NCI-H1436 (cell line): ENCODE results near the gene ZBTB46.

Experiments
- DNase-seq: peaks from one replicate; lab custom pipeline; 2025; lab: John Stamatoyannopoulos, UW

The ZBTB46 gene

DNA sequence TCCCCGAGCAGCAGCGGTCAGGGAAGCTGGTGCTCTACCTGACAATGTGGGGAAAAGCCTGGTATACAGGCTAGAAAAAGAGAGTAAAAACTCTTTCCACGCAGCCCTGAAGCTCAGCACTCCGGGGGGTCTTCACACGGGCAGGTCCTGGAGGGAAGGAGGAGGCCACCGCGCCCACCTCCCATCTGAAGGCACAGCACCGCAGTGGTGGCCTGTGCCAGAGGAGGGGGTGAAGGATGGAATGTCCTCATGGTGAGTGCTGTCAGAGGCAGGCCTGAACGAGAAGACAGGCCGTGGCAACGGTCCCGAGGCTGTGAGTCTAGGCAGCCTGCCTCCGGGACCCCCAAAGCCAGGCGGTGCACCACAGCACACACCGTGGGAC, 85.6 kb downstream of the ZBTB46 start:
- no peak for DNase-seq

DNA sequence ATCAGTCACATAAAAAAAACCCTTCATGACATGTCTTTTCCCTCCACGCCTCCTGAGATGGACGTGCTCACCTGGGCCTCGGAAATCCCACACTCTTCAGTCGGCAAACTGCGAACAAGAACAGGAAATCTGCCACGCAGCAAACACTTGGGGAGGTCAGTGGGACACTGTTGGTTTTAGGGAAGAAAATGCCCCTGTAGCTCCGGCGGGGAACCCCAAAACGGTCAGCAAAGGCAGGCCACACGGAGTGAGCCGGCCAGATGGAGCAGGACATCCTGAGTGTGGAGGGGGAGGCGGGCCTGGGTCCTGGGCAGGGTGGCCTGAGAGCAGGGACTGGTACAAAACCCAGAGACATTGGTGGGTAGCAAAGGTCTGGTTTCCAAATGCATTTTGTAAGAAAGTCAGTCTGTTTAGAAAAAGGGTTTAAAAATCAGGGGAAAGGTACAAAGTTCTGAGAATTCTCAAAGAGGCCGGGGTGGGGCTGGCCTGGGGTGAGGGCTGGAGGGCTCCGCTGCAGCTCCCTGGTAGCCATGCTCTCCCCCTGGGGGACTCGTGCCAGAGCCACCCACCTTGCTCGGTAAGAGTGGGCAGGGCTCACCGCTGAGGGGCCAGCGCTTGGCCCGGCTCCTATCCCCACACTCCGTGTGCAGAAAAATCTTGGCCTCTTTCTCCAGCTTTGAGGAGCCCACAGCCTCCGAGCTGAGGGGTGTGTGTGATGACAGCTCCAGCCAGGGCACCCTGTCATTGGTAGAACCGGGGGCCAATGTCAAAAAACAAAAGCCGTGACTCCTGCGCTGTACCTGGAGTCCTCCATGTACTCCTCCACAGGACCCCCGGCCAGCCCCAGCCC, 86.3 kb downstream of the ZBTB46 start:
- DNase-seq = no peak

DNA sequence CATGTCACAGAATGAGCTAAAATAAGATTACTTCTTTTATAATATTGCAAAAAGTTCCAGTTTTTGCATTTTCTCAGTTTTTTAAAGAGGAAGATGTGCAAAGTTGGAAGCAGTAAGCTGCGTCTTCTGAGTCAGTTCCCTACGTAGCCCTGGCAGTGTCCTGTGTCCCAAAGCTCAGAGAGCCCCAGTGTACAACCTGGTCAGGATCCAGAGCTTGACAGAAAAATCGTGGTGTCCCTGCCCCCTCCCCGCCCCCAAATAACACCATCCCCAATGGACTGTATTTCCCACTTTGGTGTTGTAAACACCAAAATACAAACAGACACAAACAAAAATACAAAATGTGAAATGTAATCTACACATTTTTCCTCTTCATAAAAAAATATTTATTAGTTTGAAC, 86.9 kb downstream of the ZBTB46 start:
- DNase-seq = no peak

DNA sequence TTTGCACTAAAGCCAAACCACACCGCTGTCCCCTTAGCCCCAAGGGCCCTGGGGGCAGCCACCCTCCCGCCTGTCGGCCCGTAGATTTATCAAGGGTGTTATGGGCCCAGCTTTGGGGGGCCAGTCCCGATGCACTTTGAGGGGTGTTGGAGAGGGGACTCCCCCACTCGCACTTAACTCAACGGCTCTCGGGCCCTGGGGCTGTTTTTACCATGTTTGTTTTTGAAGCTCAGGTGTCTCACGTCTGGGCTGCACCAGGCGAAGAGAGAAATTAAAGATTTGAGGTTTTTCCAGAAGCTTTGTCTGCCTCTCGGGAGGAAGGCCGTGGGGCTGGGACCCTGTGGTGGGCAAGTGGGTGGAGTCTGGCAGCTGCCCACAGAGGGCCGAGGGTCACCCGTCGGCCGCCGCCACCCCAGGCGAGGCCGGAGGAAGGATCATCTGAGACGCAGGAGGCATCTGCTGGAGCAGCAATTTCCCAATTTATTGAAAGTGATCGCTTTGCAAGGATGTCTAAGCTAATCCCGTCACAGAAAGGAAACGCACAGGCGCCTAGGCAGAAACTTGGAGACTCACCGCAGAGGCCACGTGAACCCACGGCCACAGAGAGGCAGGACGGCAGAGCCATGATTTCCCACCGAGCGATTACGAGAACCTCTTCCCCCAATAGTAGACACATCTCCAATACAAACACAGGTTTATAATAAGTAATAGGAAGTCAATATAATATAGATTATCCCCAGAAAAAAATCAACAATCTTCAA, 87.7 kb downstream of the ZBTB46 start:
- no peak for DNase-seq

DNA sequence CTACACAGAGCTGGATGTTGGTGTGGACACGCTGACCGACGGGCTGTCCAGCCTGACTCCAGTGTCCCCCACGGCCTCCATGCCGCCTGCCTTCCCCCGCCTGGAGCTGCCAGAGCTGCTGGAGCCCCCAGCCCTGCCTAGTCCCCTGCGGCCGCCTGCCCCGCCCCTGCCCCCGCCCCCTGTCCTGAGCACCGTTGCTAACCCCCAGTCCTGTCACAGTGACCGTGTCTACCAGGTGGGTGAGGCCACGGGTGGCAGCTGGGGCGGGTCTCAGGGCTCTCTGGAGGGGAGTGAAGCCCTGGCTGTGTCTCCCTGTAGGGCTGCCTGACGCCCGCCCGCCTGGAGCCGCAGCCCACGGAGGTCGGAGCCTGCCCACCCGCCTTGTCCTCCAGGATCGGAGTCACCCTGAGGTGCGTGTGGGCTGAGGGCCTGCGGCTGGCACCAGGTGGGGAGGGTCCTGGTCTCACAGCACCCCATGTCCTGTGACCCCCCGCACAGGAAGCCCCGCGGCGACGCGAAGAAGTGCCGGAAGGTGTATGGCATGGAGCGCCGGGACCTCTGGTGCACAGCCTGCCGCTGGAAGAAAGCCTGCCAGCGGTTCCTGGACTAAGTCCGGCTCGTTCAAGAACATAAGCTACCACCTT, 88.6 kb downstream of the ZBTB46 start:
- no peak for DNase-seq

DNA sequence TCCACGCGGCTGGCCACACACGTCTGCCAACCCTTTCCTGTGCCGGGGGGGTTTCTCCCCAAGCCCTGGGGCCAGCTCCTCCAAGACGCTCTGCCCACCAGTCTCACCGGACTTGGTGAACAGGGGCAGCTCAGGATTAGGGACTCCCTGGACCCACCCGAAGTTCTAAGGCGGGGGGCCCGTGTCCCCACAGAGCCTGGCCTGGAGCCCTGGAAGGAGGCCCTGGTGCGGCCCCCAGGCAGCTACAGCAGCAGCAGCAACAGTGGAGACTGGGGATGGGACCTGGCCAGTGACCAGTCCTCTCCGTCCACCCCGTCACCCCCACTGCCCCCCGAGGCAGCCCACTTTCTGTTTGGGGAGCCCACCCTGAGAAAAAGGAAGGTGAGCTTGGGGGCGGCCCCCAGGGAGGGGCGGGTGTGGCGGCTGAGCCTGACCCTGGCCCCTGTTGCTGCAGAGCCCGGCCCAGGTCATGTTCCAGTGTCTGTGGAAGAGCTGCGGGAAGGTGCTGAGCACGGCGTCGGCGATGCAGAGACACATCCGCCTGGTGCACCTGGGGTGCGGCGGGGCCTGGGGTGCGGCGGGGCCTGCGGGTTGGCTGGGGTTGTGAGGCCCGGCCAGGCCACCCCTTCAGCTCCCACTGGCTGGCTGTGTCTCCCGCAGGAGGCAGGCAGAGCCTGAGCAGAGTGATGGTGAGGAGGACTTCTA, 89.2 kb downstream of the ZBTB46 start:
- no peak for DNase-seq

DNA sequence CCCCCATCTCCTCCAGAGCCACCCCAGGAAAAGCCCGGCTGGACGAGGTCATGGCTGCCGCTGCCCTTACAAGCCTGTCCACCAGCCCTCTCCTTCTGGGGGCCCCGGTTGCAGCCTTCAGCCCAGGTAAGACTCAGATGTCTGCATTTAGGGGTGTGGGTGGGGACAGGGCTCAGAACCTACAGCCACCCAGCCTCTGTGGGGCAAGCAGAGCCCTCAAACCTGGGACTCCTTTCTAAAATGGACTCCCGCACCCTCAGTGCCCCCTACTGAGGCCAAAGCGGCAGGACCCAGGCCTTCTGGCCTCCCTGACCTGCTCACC, 89.7 kb downstream of the ZBTB46 start:
- no peak for DNase-seq

DNA sequence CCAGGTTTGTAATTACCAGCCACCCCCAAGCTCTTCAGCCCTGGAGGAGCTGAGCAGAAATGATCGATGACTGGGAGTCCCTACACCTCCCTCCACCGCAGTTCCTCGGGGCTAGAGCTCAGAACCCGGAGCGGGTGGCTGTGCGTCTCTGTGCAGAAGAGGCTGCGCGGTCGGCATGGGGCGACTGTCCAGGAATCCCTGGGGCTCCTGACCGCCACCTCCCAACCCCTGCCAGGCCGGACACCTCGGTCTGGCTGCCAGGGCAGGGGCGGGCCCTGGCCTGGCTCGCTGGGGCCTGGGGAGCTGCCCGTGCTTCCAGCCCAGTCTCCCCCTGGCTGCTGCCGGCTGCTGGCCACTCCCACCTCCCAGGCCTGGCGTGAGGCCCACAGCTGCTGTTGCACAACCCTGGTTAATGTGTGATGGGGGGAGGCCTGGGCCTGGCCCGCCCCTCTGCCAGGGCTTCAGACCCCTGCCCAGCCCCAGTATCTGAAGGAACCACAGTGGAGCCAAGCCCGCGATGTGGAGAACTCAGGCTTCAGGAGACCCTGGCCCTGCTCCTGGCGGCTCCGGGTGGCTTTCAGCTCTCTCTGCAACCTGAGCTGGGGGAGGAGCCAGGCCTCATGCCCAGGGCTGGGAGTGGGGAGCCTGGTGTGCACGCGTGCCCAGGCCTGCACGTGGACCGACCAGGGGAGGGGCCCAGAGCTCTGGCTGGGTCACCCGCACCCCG, 90.3 kb downstream of the ZBTB46 start:
- peak; percentile 33 for DNase-seq

DNA sequence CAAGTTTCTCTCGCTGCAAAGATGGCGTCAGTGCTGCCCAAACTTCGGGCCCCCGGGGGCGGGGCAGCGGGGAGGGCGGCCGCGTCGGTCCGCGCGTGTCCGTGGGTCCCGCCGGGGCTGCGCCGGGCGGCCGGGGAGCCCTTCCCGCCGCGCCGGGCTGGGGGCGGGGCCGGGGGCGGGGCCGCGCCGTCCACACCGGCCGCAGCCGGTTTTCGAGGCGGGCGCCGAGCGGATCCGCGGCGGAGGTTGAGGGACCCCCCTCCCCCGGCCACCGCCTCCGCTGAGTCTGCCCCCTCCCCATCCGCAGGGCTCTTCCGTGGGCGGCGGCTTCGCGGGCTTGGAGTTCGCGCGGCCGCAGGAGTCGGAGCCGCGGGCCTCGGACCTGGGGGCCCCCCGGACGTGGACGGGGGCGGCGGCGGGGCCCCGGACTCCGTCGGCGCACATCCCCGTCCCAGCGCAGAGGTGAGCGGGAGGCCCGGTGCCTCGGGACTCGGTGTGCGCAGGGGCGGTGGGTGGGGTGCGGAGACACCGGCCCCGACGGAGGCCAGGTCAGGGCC, 90.9 kb downstream of the ZBTB46 start:
- no peak for DNase-seq

DNA sequence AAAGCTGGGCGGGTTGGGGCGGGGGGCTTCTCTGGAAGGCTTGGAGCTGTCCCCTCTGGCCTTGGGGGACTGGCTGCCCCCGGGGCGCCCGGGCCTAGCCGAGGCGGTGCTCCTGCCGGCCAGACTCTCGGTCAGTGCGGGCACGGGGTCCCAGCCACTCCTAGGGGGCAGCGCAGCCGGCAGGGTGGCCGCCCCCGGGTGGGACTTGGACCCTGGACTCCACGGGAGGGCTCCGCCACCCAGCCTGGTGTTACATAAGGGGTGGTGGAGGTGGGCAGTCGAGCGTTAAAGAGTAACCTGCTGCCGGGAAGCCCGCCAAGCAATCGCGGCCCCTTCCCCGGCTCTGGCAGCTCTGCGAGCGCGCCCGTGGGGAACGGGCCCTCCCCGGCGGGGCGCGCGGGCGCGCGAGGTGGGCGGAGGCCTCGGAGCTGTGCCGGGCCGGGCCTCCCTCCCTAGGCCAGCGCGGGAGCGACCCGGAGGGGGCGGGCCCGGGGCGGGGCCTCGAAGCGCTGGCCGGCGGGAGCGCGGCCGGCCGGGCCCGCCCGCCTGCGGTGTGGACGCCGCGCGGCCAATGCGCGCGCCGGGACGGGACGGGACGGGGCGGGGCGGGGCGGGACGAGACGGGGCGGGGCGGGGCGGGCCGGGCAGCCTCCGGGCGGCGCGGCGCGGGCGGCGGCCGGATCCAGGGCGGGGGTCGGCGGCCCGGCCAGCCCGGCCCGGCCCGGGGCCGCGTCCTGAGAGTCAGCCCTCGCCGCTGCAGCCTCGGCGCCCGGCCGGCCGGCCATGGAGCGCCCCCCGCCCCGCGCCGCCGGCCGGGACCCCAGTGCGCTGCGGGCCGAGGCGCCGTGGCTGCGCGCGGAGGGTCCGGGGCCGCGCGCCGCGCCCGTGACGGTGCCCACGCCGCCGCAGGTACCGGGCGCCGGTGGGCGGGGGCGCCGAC, 91.7 kb downstream of the ZBTB46 start, which contains the start of gene SLC2A4RG:
TSS of gene SLC2A4RG (plus strand) at position 647 of the 940 bp plus-strand sequence. CDS start at position 784, 137 bp downstream.
- DNase-seq = peak; percentile 71

DNA sequence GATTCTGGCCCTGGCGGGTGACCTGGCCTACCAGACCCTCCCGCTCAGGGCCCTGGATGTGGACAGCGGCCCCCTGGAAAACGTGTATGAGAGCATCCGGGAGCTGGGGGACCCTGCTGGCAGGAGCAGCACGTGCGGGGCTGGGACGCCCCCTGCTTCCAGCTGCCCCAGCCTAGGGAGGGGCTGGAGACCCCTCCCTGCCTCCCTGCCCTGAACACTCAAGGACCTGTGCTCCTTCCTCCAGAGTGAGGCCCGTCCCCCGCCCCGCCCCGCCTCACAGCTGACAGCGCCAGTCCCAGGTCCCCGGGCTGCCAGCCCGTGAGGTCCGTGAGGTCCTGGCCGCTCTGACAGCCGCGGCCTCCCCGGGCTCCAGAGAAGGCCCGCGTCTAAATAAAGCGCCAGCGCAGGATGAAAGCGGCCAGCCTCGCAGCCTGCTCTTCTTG, 92.4 kb downstream of the ZBTB46 start:
- DNase-seq = no peak

DNA sequence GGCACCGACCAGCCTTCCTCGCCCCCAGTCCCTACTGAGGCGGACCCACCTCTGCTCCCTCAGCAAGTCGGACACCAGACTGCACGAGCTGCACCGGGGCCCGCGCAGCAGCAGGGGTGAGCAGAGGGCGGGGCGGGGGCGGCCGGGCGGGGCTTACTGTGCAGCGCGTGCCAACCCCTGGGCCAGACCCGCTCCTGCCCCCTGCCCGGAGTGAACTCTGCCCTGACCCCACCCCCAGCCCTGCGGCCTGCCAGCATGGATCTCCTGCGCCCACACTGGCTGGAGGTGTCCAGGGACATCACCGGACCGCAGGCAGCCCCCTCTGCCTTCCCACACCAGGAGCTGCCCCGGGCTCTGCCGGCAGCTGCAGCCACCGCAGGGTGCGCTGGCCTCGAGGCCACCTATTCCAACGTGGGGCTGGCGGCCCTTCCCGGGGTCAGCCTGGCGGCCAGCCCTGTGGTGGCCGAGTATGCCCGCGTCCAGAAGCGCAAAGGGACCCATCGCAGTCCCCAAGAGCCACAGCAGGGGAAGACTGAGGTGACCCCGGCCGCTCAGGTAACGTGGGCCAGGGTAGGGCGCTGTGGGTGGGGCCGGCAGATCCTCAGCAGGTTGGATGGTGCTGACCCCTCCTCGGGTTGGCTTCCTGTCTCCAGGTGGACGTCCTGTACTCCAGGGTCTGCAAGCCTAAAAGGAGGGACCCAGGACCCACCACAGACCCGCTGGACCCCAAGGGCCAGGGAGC, 92.9 kb downstream of the ZBTB46 start:
- DNase-seq = no peak

DNA sequence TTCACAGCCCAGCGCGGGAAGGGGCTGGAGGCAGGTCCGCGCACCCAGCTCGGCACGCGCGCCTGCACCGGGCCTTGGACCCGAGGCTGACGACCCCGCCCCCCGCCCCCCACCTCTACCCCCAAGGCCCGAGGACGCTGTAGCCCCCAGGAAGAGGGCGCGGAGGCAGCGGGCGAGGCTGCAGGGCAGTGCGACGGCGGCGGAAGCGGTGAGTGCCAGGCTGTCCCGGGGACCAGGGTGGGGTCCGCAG, 93.4 kb downstream of the ZBTB46 start:
- no peak for DNase-seq

DNA sequence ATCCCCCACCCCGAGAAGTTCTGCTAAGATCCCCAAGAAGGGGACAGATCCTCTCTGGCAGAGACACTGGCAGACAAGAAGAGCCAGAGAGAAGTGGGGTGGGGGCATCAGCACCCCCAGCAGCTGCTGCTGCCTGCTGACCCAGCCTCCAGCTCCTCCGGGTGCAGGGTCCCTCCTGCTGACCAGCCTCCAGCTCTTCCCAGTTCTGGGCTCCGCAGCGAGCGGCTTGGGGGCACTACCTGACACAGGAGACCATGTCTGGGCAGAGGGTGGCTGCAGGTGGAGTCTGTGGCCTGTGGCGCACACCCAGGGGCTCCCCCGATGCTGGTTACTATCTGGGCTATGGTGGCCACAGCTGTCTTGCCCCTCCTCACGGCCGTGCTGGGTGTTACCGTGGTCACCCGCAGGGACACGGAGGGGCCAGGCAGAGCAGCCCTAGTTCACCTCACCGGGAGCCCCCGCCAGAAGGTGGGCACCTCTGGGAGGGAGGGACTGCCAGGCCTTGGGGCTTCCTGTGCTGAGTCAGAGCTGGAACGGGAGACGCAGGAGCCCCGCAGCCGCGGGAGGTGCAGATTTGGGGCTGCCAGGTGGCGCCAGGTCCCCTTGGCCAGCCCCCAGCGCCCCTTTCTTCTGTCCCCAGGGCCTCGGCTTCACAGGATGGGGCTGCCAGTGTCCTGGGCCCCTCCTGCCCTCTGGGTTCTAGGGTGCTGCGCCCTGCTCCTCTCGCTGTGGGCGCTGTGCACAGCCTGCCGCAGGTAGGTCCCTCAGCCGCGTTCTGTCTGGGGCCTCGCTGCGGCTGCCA, 94.0 kb downstream of the ZBTB46 start:
- no peak for DNase-seq

DNA sequence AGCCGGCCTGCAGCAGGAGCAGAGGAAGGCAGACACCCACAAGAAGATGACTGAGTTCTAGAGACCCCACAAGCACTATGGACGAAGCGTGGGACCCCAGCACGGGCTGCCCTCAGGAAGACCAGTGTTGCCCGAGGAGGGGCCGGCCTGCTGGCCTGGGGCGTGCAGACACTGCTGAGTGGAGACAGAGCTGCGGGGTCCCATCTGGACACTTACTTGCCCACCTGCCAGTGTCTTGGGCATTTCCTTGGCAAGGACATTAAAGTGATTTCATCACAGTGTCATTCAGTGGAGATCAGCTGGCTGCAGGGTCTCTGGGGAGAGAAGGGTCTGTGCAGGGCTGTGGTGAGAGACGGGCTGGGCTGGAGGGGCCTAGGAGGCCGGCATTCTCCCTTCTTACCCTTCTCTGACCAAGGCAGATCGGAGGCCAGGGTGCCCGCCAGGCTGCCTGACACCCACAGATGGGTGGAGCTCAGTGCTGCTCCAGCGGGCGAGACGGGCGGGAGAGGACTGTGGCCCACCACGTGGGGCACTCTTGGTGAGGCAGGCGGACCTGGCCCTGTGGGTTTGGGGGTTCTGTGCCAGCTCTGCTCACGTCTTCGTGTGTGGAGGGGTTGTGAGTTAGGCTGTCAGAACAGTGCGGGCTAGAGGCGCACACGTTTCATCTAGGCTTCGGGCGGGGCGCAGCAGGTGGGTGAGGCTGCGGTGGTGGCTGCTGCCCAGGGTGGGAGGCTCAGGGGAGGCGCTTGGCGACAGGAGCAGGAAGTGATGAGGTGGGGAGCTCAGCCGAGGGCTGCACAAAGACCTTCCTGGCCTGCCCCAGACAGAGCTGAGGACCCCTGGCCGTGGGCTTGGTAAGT, 95.0 kb downstream of the ZBTB46 start, which contains the start of gene LIME1:
TSS of gene LIME1 (plus strand) at position 806 of the 860 bp plus-strand sequence. CDS start 886 bp downstream, outside the sequence.
- no peak for DNase-seq

DNA sequence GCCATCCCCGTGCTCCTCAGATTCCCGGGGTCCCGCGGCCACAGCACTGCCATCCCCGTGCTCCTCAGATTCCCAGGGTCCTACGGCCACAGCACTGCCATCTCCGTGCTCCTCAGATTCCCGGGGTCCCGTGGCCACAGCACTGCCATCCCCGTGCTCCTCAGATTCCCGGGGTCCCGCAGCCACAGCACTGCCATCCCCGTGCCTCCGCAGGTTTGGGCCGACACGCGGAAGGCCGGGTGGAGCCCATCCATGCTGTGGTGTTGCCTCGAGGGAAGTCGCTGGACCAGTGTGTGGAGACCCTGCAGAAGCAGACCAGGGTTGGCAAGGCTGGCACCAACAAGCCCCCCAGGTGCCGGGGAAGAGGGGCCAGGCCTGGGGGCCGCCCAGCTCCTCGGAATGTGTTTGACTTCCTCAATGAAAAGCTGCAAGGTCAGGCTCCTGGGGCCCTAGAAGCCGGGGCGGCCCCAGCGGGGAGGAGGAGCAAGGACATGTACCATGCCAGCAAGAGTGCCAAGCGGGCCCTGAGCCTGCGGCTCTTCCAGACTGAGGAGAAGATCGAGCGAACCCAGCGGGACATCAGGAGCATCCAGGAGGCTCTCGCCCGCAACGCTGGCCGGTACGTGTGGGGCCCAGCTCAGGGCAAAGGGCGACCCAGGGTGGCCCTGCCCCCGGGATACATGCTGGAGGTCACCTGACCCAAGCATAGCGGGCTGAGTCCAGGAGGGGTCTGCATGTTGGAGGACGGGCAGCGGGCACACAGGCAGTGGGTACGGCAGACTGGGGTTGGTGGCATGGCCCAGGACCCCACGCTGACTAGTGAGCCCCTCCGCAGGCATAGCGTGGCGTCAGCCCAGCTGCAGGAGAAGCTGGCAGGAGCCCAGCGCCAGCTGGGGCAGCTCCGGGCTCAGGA, 95.9 kb downstream of the ZBTB46 start:
- DNase-seq = no peak
